ENCODE measurements around the gene BSN.

BSN gene

DNA sequence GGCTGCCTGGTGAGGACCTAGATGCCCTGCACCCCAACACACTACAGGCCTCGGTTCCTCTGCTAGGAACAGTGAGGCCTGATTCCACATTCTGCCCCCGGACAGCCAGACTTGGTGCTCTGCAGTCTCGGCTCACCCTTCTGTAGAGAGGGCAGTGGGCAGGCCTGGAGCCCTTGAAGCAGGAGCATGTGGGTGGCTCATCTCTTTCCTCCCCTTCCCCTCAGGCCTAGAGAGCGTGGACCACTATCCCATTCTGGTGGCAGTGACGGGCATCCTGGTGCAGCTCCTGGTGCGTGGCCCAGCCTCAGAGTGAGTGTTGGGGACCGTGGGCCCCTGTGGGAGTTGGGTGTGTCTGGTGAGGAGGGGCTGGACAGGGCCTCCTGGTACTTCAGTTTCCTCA is 161.9 kb downstream of the BSN start:
- no peak for DNase-seq (ENCODE audit: low read depth in 3 of 3)

DNA sequence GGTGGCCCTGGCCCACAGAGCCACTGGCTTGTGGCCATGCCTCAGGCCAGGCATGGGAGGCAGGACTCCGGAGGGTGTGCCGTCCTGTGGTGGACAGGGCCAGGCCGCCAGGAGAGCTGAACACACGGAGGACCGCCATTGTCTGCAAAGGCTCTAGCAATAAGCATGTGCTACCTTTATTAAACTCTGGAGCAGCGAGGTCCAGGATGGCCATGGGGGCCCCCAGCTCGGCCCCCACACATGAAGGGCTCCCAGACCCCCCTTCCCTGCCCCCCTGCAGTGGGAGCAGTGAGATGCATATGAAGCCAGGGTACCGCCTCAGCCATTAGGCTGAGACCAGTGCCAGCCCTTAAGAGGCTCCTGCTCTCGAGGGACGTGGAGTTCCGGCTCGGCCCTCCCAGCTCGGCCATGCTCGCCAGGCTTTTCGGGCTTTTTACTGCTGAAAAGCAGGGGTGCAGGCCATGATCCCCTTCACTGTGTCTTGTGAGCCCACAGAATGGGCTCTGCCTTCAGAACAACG is 162.5 kb downstream of the BSN start:
- DNase-seq (ENCODE audit: low read depth in 3 of 3): no peak

DNA sequence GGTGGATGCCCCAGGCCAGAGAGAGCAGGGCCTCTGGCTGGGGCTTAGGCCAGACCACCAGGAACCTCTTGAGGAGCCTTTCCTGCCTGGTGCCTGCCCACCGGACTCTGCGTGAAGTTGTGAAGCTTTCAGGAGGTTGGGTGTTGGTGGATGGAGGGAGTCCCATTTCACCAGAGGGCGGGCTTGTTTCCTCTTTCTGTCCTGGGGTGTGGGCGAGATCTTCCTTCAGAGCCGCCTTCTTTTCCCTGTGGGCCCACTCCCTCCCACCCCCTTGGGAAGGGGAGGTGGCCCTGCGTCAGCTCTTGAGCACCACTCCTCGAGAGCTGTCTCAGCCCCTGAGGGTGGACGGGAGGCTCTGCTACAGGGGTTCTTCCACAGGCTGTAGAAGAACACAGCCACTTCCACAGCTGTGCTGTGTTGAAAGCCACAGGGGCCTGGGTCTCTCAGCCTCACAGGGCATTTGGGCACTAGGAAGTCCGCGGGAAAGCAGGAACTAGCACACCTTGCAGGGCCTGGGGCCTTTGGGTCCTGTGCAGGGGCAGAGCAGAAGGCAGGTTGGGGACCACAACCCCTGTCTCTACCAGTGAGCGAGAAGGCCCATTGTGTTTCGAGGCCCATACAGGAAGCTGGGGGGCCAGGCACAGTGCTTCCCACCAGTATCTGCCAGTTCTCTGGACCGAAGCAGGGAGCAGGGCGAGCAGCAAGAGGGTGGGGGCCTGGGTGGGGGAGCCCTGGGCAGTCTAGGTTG is 163.1 kb downstream of the BSN start:
- no peak for DNase-seq (ENCODE audit: low read depth in 3 of 3)

DNA sequence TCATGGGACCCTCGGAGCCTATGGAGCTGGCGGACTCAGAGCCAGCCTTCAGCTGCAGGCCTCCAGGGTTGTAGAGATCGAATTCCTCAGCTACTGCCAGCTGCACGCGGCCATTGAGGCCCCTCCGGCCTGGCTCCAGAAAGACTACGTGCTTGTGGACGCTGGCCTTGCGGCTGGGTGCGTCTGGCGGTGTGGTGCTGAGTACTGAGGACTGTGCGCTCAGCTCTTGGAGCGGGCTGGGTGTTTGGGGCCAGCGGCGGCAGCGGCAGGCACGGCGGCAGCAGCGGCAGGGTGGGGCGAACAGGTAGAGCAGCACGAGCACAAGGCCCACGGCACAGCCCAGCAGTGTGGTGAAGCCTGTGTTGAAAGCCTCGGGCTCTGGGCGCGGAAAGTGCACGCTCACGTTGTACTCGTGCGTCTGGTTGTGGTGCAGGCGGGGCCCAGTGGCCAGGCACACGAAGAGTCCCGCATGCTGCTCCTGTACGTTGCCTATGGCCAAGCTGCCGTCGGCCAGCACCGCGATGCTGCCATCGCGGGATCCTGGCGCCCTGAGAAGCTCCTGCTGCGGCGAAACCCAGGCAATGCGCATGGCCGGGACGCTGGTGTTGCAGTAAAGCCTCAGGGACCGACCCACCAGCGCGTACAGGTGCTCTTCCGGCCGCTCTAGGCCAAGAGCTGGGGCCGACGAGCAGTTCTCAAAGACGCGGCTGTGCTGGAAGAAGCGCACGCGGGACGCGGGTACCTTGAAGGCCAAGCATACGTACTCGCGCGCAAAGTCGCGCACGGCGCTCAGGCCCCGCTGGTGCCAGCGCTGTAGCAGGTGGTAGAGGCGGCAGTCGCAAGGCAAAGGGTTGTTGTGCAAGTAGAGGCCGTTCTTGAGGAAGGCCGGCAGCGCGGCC is 163.9 kb downstream of the BSN start:
- DNase-seq (ENCODE audit: low read depth in 3 of 3): no peak

- DNase-seq (ENCODE audit: low read depth in 3 of 3): no peak
Measured at GRCh38 chr3:49718858-49719213, 164.6 kb downstream of the BSN start.

DNA sequence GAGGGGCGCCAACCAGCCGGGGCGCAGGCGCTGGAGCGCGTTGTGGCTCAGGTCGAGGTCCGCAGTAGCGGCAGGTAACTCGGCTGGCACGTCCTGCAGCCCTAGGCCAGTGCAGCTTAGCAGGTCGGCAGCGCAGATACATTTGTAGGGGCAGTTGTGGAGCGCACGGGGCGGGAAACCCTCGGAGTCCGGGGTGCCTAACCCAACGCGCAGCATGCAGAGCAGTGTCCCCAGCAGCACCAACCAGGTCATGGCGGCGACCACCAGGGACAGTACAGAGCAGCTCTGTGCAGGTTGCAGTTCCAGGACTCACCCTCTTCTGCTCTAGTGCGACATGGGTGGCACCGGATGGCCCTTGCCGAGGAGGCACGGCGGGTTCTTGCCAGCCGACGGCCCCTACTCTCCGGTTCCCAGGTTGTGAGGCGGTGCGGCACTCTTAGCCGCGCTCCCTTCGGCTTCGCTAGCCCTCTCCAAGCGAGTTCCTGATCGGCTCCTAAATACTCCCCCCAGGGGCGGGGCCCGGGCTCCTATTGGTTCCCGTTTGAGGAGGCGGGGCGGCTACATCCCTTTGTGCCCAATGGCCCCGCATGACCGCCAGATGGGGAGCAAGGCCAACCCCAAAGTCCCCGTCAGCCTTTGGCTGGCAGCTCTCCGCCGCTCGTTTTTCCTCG is 165.1 kb downstream of the BSN start, which contains the start of gene AMIGO3:
Gene AMIGO3 (minus strand): TSS at position 471 of the 671 bp plus-strand sequence. CDS start 219 bp downstream, at position 252.
- DNase-seq (ENCODE audit: low read depth in 3 of 3): peak; percentile 75 to 87 (median 79)

All from stimulated activated CD4-positive, alpha-beta T cell treated with anti-CD3 and anti-CD28 coated beads, TNF-alpha, amount 100 ng/mL, for 4 hours (primary cell).